Choroid plexus epithelial cell (primary cell): ENCODE data around the gene FNIP2.

Experiments used
- DNase-seq: peaks from one replicate; pipeline ENCODE4 v3.0.0-alpha.2; 2010; ENCODE audit warnings: low read depth
- H3K4me3 ChIP-seq: 2 replicates; pipeline ENCODE4 v1.5.1; 2011; ENCODE audit warnings: low read depth, mild to moderate bottlenecking, control low read depth, low read length, moderate library complexity
- TF ChIP-seq, protein P1 (sequence below): conservative IDR thresholded peaks from 2 replicates; pipeline ENCODE4 v1.5.1; 2011; ENCODE audit warnings: low read depth, mild to moderate bottlenecking, control low read depth, inconsistent platforms, low read length, moderate library complexity

Gene FNIP2

DNA sequence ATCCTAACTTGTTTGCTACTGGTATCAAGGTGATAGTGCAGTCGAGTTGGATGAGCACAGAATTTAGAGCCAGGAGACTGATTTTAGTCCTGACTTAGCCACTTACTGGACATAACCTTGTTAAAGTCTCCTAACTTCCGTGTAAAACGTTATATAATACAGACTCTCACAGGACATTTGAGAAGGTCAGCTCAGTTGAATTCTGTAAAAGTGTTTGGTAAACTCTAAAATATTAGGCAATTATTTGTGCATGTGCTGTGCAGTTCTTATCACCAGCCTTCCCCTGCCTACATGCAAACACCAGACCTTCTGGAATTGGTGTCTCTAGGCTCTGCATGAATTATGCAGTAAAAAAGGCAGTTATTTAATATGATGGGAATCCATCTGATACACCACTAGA is 45.4 kb downstream of the FNIP2 start:
- H3K4me3 ChIP-seq: no peak overlapping the region
- DNase-seq: no peak
- TF ChIP-seq, protein P1, sequence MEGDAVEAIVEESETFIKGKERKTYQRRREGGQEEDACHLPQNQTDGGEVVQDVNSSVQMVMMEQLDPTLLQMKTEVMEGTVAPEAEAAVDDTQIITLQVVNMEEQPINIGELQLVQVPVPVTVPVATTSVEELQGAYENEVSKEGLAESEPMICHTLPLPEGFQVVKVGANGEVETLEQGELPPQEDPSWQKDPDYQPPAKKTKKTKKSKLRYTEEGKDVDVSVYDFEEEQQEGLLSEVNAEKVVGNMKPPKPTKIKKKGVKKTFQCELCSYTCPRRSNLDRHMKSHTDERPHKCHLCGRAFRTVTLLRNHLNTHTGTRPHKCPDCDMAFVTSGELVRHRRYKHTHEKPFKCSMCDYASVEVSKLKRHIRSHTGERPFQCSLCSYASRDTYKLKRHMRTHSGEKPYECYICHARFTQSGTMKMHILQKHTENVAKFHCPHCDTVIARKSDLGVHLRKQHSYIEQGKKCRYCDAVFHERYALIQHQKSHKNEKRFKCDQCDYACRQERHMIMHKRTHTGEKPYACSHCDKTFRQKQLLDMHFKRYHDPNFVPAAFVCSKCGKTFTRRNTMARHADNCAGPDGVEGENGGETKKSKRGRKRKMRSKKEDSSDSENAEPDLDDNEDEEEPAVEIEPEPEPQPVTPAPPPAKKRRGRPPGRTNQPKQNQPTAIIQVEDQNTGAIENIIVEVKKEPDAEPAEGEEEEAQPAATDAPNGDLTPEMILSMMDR: no peak

DNA sequence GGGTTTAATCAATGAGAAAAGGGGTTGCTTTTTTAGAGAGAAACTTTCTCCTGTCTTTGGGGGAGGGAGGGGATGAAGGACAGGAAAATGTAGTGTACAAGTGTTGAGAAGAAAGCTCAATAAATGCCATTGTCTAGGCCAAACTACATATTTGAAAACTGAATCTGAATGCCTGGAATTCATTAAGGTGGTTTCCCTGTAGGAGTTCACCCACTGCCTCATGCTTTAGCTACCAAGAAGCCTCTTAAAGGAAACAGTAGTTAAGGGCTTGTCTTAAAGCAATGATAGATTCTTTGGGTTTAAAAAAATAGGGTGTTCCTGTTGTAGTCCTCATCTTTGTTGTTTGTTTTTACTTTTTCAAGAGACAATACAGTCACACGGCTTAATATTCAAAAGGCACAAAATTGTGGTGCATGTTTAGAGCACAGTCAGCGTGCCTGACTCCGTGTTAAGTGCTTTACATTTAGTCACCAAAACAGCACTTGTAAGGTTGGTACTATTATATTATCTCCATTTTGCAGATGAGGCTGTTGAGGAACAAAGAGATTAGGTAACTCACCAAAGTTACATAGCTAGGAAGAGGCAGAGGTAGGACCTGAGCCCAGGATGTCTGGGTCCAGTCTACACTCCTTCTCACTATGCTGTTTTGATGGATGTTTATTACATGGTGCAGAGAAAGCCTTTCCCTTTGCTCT is 46.0 kb downstream of the FNIP2 start:
- H3K4me3 ChIP-seq: no peak overlapping the region
- DNase-seq: peak; percentile 84
- TF ChIP-seq, protein P1: no peak

DNA sequence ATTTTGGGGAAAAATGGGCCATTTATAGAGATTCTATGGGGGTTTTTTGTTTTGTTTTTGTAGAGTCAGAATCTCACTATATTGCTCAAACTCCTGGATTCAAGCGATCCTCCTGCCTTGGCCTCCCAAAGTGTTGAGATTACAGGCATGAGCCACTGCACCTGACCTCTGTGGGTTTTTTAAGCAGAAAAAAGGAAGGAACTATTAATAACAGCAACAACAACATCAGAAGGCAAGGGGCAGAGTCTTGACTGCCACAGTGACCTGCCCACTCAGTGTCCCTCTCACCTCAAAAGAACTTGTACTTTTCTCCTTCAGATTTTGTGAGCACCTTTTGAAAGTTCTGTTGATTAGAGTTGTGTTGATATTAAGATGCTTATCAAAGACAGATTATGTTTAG is 48.1 kb downstream of the FNIP2 start:
- TF ChIP-seq, protein P1: no peak
- no peak for DNase-seq
- no peak overlapping the region for H3K4me3 ChIP-seq

DNA sequence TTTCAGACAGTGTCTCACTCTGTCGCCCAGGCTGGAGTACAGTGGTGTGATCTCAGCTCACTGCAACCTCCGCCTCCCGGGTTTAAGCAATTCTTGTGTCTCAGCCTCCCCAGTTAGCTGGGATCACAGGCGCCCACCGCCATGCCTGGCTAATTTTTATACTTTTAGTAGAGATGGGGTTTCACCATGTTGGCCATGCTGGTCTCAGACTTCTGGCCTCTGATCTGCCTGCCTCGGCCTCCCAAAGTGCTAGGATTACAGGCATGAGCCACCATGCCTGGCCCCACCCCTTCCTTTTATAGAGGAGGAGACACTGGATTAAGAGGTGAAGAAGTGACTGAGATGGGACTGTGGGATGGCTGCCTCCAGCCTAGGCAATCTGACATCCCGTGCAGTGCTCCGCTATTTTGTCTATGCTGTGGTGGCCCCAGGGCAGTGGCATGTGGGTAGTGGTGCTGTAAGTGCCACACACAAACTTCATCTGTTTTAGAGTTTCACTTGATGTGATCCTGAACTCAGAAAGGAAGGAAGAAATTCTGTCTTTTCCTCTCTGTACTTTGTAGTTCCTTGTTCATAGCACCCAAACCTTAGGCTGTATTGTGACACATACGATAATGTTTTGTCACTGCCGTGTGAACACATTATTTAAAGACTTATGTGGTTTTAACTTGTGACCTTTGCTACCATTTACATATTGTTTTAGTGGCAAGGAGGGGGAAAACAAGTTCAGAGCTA is 48.9 kb downstream of the FNIP2 start:
- DNase-seq: peak; percentile 40
- H3K4me3 ChIP-seq: no peak overlapping the region

DNA sequence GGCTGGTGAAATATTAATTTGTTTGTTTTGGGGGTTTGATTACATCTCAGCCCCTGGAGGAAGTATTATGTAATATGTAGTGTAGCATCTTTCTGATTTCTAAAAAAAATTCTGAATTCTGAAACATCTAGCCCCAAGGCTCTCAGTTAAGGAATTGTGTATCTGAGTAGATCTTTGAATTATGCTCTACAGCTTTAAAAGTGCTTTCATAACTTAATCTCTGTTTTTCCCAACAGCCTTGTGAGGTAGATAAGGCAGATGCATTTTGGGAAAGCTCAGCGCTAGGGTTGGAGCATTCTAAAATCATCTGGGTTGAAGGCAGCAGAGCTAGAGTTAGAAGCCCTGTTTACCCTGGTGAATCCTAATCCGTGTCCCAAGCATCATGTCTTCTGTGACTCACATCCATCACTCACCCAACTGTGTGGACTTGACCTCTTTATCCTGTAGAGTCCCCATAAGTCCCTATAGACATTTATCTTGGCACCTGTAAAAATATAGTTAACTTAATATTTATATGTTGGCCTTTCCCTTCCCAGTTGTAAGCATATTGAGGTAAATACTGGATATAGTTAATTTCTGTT is 49.8 kb downstream of the FNIP2 start:
- no peak for DNase-seq
- TF ChIP-seq, protein P1: no peak
- H3K4me3 ChIP-seq: no peak overlapping the region

More for the DNA sequence above, 48.9 kb downstream of the FNIP2 start:
- TF ChIP-seq, protein P1: no peak

DNA sequence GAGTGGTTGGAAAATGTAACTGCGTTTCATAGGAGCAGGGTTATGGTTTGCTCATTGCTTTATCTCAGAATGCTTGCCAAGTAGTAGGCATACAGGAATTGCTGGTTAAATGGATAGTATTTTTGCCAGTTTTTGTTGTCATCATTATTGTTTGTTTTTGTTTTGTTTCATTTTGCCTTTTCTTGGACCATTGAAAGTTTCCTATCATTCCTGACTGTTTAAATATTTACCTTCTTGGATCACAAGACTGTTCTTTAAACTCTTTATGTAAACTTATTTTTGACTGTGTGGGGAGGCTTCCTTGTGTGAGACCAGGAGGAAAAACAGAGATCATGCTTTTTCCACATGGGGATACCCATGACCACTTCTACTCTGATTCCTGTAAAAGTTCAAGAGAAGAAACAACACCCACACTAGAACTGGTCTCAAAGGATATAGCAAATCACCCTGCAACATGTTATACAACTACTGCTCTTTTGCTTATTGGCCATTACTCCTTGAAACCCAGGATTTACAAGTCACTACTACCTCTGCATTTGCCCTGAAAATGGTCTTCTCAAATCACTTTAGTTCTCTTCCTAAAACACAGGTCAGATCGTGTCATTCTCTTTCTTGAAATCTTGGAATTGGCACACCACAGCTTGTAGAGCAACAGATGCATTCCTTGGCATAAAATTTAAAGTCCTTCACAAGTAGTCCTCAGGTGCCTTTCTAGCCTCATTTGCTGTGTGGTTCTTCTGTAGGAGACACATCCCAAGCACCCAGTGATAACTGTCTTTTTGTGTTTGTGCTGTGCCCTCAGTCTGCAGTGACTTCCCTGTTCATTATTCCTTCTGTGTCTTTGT is 51.3 kb downstream of the FNIP2 start:
- peak; percentile 50 for DNase-seq
- TF ChIP-seq, protein P1: no peak
- no peak overlapping the region for H3K4me3 ChIP-seq
